ENCODE data around the gene ZNF630.
A peak's percentile ranks its signal among the peaks of the same experiment; 100 is the strongest.
"Not testable (repeated sequence)": the region's sequence is repeated elsewhere in the genome, so short reads cannot be mapped to it uniquely, and the experiment has no call there.

ZNF630 gene

DNA sequence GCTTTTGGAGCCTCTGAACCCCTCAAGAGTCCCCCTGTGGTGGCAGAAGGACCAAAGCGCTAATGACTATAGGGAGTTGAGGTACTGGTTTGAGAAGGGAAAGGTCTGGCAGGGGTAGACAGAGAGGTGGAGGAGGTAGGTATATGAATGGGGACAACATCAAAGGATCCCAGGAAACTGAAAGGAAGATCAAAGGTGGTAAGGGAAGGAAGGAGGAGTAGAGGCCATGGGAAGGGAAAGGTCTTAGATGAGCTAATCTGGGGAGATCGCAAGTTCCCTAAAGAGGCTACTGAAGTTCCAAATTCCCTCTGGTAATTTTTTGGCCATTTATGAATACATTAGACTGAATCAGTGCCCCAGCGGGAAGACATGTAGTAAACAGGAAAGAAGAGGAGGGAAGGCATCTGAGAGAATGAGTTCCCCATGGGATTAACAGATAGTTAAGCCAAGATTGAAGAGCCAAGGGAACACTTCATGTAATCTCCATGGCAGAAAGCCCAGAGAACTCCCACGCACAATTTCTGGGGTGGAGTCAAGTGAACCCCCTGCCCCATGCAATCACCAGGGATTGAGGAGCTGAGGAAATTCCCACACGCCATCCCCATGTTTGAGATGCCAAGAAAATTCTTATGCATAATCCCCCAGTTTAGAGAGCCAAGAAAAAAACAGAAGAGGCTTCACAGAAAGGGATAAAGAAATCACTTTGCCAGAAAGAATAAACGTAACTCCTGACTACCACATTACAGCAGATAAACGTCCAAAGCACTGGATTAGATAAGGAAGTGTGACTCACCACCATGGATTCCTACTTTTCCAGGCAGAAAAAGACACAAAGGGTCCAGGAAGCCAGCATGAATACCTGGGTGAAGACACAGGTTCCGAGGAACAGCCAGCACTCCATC, 25.8 kb downstream of the ZNF630 start:
- Histone ChIP-seq H3K9me3 (replicated peaks in 1 of 2; ENCODE audit: control insufficient read depth in 2 of 2, insufficient read depth in 1 of 2, low read depth in 1 of 2, low read length in 2 of 2) (no peaks in the 10 kb centered on the region), H3K4ac (ENCODE audit: low read length) (no peak overlapping the region), H3K4me1 (ENCODE audit: control insufficient read depth in 2 of 2, insufficient read depth in 1 of 2, low read depth in 1 of 2, low read length in 2 of 2) (no peaks in the 10 kb centered on the region), H3K4me2 (ENCODE audit: insufficient read depth, low read length, poor library complexity, severe bottlenecking) (no peak overlapping the region), H3K36me3 (replicated peaks in 1 of 2; ENCODE audit: control insufficient read depth in 2 of 2, insufficient read depth in 2 of 2, low read length in 2 of 2) (no peaks in the 10 kb centered on the region), H3K9ac (ENCODE audit: low read depth, low read length, poor library complexity) (no peak overlapping the region), H4K91ac (ENCODE audit: low read depth, low read length, poor library complexity) (no peak overlapping the region), H3K14ac (ENCODE audit: low read length) (no peak overlapping the region), H3K4me3 (ENCODE audit: low read length in 2 of 2) (no peak overlapping the region), H3K18ac (ENCODE audit: low read length) (no peak overlapping the region), H3K79me1 (ENCODE audit: low read depth, low read length) (no peaks in the 10 kb centered on the region), H2BK15ac (ENCODE audit: low read length) (no peak overlapping the region), H2AFZ (ENCODE audit: low read length) (no peak overlapping the region), H4K8ac (ENCODE audit: low read depth, low read length) (no peak overlapping the region), H3K27me3 (ENCODE audit: control insufficient read depth in 3 of 3, insufficient read depth in 3 of 3, low read depth in 1 of 3, low read length in 3 of 3) (no peaks in the 10 kb centered on the region), H2BK5ac (ENCODE audit: low read length) (no peak overlapping the region), H3K27ac (replicated peaks; ENCODE audit: low read length) (peak overlapping the region; percentile 1), H2AK5ac (ENCODE audit: low read depth, low read length) (no peak overlapping the region), H2BK12ac (ENCODE audit: low read length) (no peak overlapping the region), H2BK120ac (ENCODE audit: low read depth, low read length) (no peak overlapping the region), H3K23ac (ENCODE audit: low read depth, low read length, poor library complexity) (no peak overlapping the region)
- DNase-seq (ENCODE audit: low spot score) = no peak
- no CpG with 5 or more reads among the region's 8 CpGs for WGBS, 2 donors (ENCODE audit: extremely low coverage in 2 of 2, insufficient read length in 2 of 2, insufficient replicate concordance in 1 of 2)

DNA sequence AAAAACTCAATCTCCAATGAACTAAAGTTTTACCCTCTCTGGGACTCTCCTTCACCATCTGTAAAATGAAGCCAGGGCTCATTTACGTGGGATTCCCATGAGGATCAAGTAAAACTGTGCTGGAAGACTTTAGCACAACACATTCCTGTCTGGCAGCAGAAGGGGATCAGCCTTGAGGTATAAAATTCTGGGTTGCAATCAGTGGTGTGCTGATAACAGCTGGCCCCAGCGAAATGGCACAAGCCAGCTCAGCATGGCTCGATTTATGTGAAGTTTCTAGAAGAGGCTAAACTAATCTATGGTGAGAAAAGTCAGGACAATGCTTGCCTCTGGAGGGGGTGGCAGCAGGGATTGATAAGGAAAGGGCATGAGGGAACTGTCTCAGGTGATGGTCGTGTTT, 28.4 kb downstream of the ZNF630 start:
- no peak overlapping the region for H3K4ac ChIP-seq (ENCODE audit: low read length)
- no peak overlapping the region for H2BK5ac ChIP-seq (ENCODE audit: low read length)
- no peak overlapping the region for H2BK12ac ChIP-seq (ENCODE audit: low read length)
- no peaks in the 10 kb centered on the region for H3K4me1 ChIP-seq (ENCODE audit: control insufficient read depth in 2 of 2, insufficient read depth in 1 of 2, low read depth in 1 of 2, low read length in 2 of 2)
- H3K9me3 ChIP-seq (replicated peaks in 1 of 2; ENCODE audit: control insufficient read depth in 2 of 2, insufficient read depth in 1 of 2, low read depth in 1 of 2, low read length in 2 of 2) = no peaks in the 10 kb centered on the region
- H3K4me3 ChIP-seq (ENCODE audit: low read length in 2 of 2) = no peak overlapping the region
- no peaks in the 10 kb centered on the region for H3K27me3 ChIP-seq (ENCODE audit: control insufficient read depth in 3 of 3, insufficient read depth in 3 of 3, low read depth in 1 of 3, low read length in 3 of 3)
- no CpG with 5 or more reads among the region's 4 CpGs for WGBS, 2 donors (ENCODE audit: extremely low coverage in 2 of 2, insufficient read length in 2 of 2, insufficient replicate concordance in 1 of 2)
- no peak for DNase-seq (ENCODE audit: low spot score)
- H4K91ac ChIP-seq (ENCODE audit: low read depth, low read length, poor library complexity) = no peak overlapping the region
- H2AK5ac ChIP-seq (ENCODE audit: low read depth, low read length) = no peak overlapping the region
- no peak overlapping the region for H3K9ac ChIP-seq (ENCODE audit: low read depth, low read length, poor library complexity)
- no peak overlapping the region for H3K18ac ChIP-seq (ENCODE audit: low read length)
- H3K14ac ChIP-seq (ENCODE audit: low read length) = no peak overlapping the region
- H3K27ac ChIP-seq (replicated peaks; ENCODE audit: low read length) = no peak overlapping the region
- H2BK120ac ChIP-seq (ENCODE audit: low read depth, low read length) = no peak overlapping the region
- H3K23ac ChIP-seq (ENCODE audit: low read depth, low read length, poor library complexity) = no peak overlapping the region
- H2AFZ ChIP-seq (ENCODE audit: low read length) = no peak overlapping the region
- H3K79me1 ChIP-seq (ENCODE audit: low read depth, low read length) = no peaks in the 10 kb centered on the region
- H4K8ac ChIP-seq (ENCODE audit: low read depth, low read length) = no peak overlapping the region
- H3K36me3 ChIP-seq (replicated peaks in 1 of 2; ENCODE audit: control insufficient read depth in 2 of 2, insufficient read depth in 2 of 2, low read length in 2 of 2) = no peaks in the 10 kb centered on the region
- H3K4me2 ChIP-seq (ENCODE audit: insufficient read depth, low read length, poor library complexity, severe bottlenecking) = no peak overlapping the region
- H2BK15ac ChIP-seq (ENCODE audit: low read length) = no peak overlapping the region

DNA sequence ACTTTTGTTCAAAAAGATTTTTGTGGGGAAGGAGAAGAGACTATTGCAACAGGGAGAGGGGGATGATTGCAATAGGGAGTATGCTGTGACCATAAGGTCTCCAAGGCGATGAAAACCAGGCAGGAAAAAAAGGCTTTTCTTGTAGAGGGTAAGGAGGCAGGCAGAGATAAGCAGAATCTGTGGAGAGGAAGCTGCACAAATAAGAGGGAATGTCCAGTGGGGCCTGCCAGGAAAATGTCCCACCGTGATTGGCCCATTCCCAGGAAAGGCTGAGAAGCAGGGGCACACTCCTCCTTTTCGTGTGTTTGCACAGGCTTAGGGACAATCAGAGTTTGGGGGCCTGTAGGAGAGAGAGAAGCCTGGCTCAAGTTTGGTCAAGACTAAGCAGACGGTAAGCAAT, 35.5 kb downstream of the ZNF630 start:
- Histone ChIP-seq H3K79me1 (ENCODE audit: low read depth, low read length) (no peaks in the 10 kb centered on the region), H2AFZ (ENCODE audit: low read length) (peak overlapping the region; percentile 38), H4K8ac (ENCODE audit: low read depth, low read length) (no peak overlapping the region), H4K91ac (ENCODE audit: low read depth, low read length, poor library complexity) (no peak overlapping the region), H3K18ac (ENCODE audit: low read length) (no peak overlapping the region), H3K27me3 (ENCODE audit: control insufficient read depth in 3 of 3, insufficient read depth in 3 of 3, low read depth in 1 of 3, low read length in 3 of 3) (peaks cover 0 to 3% (median 0%) of the 10 kb centered on the region in 3 experiments), H3K4me1 (ENCODE audit: control insufficient read depth in 2 of 2, insufficient read depth in 1 of 2, low read depth in 1 of 2, low read length in 2 of 2) (no peaks in the 10 kb centered on the region), H2BK12ac (ENCODE audit: low read length) (no peak overlapping the region), H3K9me3 (replicated peaks in 1 of 2; ENCODE audit: control insufficient read depth in 2 of 2, insufficient read depth in 1 of 2, low read depth in 1 of 2, low read length in 2 of 2) (no peaks in the 10 kb centered on the region), H2BK5ac (ENCODE audit: low read length) (no peak overlapping the region), H3K4ac (ENCODE audit: low read length) (no peak overlapping the region), H3K23ac (ENCODE audit: low read depth, low read length, poor library complexity) (no peak overlapping the region), H3K4me2 (ENCODE audit: insufficient read depth, low read length, poor library complexity, severe bottlenecking) (no peak overlapping the region), H3K4me3 (ENCODE audit: low read length in 2 of 2) (no peak overlapping the region), H3K14ac (ENCODE audit: low read length) (no peak overlapping the region), H3K27ac (replicated peaks; ENCODE audit: low read length) (no peak overlapping the region), H2BK15ac (ENCODE audit: low read length) (no peak overlapping the region), H2BK120ac (ENCODE audit: low read depth, low read length) (no peak overlapping the region), H3K36me3 (replicated peaks in 1 of 2; ENCODE audit: control insufficient read depth in 2 of 2, insufficient read depth in 2 of 2, low read length in 2 of 2) (no peaks in the 10 kb centered on the region), H2AK5ac (ENCODE audit: low read depth, low read length) (no peak overlapping the region), H3K9ac (ENCODE audit: low read depth, low read length, poor library complexity) (no peak overlapping the region)
- WGBS, 2 donors (ENCODE audit: extremely low coverage in 2 of 2, insufficient read length in 2 of 2, insufficient replicate concordance in 1 of 2) = no CpG with 5 or more reads among the region's 4 CpGs
- no peak for DNase-seq (ENCODE audit: low spot score)

DNA sequence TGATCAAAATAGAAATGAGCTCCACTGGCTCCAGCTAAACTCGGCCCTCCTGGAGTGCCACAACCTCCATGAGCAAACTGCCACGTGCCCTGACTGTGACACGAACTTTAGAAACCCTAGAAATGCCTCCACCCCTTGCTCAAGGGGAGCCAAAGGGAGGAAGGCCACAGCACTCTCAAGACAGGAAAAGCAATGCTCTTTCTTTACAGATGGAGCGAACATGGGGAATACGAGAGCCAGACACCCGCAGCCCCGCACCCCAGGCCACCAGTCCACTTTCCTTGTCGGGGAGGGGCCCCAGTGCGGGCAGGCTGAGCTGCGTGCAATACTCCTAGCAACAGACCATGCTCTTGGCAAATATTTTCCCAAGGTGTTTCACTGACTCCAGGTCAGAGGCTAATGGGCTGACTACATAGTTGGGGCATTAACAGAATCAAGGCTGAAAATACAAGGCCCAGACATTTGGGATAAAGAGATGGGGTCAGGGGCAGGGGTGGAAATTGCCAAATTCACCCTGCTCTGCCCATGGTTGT, 40.7 kb downstream of the ZNF630 start:
- not testable (repeated sequence) for DNase-seq (ENCODE audit: low spot score); H3K79me1 ChIP-seq (ENCODE audit: low read depth, low read length)
- no CpG with 5 or more reads among the region's 10 CpGs for WGBS, 2 donors (ENCODE audit: extremely low coverage in 2 of 2, insufficient read length in 2 of 2, insufficient replicate concordance in 1 of 2)

More for the DNA sequence above, 40.7 kb downstream of the ZNF630 start:
- H2BK15ac ChIP-seq (ENCODE audit: low read length); H3K36me3 ChIP-seq (replicated peaks in 1 of 2; ENCODE audit: control insufficient read depth in 2 of 2, insufficient read depth in 2 of 2, low read length in 2 of 2); H3K4ac ChIP-seq (ENCODE audit: low read length); H2AK5ac ChIP-seq (ENCODE audit: low read depth, low read length); H2AFZ ChIP-seq (ENCODE audit: low read length); H3K4me1 ChIP-seq (ENCODE audit: control insufficient read depth in 2 of 2, insufficient read depth in 1 of 2, low read depth in 1 of 2, low read length in 2 of 2); H3K18ac ChIP-seq (ENCODE audit: low read length); H3K27me3 ChIP-seq (ENCODE audit: control insufficient read depth in 3 of 3, insufficient read depth in 3 of 3, low read depth in 1 of 3, low read length in 3 of 3); H3K23ac ChIP-seq (ENCODE audit: low read depth, low read length, poor library complexity); H4K91ac ChIP-seq (ENCODE audit: low read depth, low read length, poor library complexity); H3K9ac ChIP-seq (ENCODE audit: low read depth, low read length, poor library complexity); H4K8ac ChIP-seq (ENCODE audit: low read depth, low read length); H2BK5ac ChIP-seq (ENCODE audit: low read length); H2BK120ac ChIP-seq (ENCODE audit: low read depth, low read length); H3K4me3 ChIP-seq (ENCODE audit: low read length in 2 of 2); H3K4me2 ChIP-seq (ENCODE audit: insufficient read depth, low read length, poor library complexity, severe bottlenecking); H2BK12ac ChIP-seq (ENCODE audit: low read length); H3K14ac ChIP-seq (ENCODE audit: low read length); H3K27ac ChIP-seq (replicated peaks; ENCODE audit: low read length); H3K9me3 ChIP-seq (replicated peaks in 1 of 2; ENCODE audit: control insufficient read depth in 2 of 2, insufficient read depth in 1 of 2, low read depth in 1 of 2, low read length in 2 of 2): not testable (repeated sequence)
